Stimulated activated CD8-positive, alpha-beta memory T cell treated with anti-CD3 and anti-CD28 coated beads, Interleukin-4, amount 100 ng/mL, for 1 hour (primary cell): ENCODE results near the gene FOXD2.

Source experiments
- DNase-seq, 2 donors: peaks; one replicate each; pipeline ENCODE4 v3.0.0-alpha.2; 2020; ENCODE audit warnings: low read depth in 2 of 2, low spot score in 1 of 2

Gene FOXD2

GRCh38 chr1:47459253-47459788 lies 21.5 kb downstream of the FOXD2 start:
- no peak for DNase-seq

GRCh38 chr1:47460040-47460439 lies 22.2 kb downstream of the FOXD2 start:
- DNase-seq = no peak

GRCh38 chr1:47460456-47460855 lies 22.6 kb downstream of the FOXD2 start:
- DNase-seq = no peak

- DNase-seq = no peak
These were observed 27.8 kb downstream of the FOXD2 start for GRCh38 chr1:47465605-47466004.

GRCh38 chr1:47468709-47469389 lies 31.0 kb downstream of the FOXD2 start:
- DNase-seq = no peak

- no peak for DNase-seq
These were observed 31.5 kb downstream of the FOXD2 start for GRCh38 chr1:47469390-47469759.

DNA sequence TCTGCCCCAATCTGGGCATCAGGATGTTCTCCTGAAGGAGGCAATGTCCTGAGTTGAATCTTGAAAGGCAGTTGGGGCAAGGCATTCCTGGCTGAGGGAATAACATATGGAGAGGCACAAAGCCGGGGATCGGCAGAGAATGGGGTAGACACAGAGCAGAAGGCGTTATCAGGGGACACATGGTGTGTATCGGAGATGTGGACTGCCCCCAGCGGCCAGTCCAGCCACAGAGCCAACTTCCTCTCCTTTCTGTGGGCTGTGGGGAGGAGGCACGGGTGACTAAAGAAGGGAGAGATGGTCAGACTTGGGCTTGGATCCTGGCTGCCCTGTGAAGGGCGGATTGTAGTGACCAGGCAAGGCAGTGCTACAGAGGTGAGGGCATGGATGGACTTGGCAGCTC lies 32.1 kb downstream of the FOXD2 start:
- no peak for DNase-seq

- no peak for DNase-seq
These were observed 33.3 kb downstream of the FOXD2 start for GRCh38 chr1:47471163-47471562.

DNA sequence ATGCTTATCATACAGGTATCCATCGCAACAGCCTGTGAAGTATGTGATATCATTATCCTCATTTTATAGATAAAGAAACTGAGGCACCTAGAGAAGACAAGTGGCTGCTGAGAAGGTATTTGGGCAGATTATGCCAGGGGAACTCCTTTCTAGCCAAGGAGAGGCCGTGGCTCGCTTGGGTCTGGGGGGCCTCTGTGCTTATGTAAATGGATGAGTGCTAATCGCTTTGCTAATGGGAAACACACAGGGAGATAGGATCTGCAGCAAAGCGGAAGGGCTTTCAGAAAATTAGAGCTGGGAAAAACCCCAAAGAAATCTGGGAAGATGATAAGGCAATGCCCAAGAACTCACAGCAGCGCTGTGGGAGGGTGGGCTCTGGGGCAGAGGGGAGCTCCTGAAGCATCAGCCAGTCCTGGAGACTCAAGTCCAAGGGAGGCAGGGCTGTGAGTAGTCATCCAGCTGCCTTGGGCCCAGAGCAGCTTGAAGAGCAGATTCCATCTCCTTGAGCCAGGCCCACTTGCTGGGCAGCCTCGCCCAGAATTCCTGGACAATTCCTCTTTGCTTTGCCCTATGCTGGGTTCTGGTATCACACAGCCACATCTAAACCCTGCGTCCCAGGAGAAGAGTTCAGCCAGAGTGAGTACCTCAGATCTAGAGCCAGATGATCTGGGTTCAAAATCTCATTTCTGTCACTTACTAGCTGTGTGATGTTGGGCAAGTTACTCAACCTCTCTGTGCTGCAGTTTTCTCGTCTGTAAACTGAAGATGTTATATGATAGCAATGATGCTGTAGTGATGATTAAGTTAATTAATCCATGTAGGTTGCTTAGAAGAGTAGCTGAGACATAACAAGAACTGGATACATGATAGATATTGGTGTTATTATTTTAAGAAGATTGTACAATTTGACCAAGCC lies 36.7 kb downstream of the FOXD2 start:
- DNase-seq = no peak

GRCh38 chr1:47477595-47478080 lies 39.8 kb downstream of the FOXD2 start:
- DNase-seq = no peak

DNA sequence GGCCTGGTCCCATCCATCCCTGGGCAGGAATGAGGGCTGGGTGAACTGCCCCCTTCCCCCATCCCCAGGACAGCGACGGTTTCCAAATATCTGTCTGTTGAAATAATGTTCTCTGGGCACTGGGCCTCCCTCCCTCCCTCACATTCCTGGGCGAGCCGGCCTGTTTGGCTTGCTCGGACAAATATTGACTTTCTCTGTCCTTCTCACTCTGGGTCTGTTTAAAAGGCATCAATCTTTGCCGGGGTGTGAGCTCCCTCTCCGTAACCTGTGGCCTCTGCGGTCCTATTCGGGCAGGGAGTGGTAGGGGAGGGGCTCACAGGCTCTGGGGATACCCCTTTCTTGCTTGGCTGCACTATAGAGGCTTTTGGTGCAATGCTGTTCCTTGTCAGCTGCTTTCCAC lies 40.2 kb downstream of the FOXD2 start:
- DNase-seq = no peak

DNA sequence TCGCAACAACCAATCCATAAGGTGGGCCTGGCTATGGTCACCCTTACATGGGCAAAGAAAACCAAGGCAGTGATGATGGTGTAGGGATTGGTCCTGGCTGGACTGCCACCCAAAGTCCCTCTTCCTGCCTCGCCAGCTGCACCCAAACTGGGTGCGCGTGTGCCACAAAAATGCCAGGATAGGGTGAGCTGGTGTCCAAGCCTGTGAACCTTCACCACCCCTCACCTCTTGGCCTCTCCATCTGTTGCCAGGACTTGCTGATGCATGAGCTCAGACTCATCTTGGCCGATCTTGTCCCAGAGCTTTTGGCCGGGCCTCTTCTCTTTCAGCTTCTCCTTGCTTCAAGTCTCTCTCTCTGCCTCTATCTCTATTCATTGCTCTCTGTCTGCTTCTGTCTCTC lies 41.8 kb downstream of the FOXD2 start:
- DNase-seq = no peak

DNA sequence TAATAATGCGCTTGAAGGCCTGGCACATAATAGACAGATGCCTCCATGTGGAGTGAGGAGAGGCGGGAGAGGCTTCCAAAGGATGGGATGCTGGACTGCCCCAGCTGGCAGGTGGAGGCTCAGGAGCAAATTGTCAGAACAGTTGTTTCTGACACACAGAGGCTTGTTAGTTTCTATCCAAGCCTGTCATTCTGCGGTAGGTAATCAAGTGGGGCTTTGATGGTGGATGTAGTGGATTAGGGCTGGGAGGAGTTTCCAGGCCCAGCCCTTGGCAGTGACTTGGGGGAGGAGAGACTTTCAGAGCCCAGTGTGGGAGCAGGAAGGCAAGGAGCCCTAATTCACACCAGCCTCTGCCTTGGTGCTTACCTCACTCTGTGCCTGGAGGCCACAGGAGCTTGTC lies 44.1 kb downstream of the FOXD2 start:
- DNase-seq = no peak

DNA sequence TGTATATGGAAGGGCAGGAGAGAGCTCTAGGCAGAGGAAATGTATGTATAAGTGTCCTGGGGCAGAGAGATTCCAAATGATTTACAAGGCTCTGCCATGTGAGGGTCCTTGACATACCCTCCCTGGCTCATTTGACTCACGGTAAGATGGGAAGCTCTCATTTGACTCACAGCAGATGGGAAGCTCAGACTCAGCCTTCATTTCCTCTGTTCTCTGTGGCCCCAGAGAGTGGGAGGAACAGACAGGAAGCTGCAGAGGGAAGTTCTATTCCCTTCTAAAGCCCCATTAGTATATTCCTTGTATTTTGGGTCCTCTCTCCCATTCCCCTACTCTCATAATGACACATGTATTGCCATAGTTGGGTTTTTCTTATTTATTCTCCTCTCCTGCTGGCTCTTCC lies 44.9 kb downstream of the FOXD2 start:
- DNase-seq = no peak

GRCh38 chr1:47483651-47484050 lies 45.8 kb downstream of the FOXD2 start:
- DNase-seq = no peak

DNA sequence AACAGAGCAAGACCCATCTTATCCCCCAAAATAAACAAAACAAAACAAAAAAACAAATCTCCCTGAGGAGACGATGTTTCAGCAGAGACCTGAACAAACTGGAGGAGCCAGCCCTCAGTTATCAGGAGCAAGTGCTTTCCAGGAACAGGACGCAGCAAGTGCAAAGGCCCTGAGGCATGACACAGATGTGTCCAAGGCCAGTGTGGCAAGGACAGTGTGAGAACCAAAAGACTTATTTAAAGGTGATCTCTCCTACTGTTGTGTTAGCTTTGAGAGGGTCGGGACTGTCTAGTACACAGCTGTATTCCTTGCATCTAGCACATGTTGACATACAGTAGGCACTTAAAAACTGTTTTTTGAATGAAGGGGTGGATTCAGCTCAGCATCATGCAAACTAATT lies 48.0 kb downstream of the FOXD2 start:
- DNase-seq = no peak

- DNase-seq = no peak
These were observed 49.5 kb downstream of the FOXD2 start for GRCh38 chr1:47487332-47487731.

- DNase-seq = no peak
These were observed 50.1 kb downstream of the FOXD2 start for GRCh38 chr1:47487850-47488450.
